ENCODE data around the gene CAPN1.

Gene CAPN1

DNA sequence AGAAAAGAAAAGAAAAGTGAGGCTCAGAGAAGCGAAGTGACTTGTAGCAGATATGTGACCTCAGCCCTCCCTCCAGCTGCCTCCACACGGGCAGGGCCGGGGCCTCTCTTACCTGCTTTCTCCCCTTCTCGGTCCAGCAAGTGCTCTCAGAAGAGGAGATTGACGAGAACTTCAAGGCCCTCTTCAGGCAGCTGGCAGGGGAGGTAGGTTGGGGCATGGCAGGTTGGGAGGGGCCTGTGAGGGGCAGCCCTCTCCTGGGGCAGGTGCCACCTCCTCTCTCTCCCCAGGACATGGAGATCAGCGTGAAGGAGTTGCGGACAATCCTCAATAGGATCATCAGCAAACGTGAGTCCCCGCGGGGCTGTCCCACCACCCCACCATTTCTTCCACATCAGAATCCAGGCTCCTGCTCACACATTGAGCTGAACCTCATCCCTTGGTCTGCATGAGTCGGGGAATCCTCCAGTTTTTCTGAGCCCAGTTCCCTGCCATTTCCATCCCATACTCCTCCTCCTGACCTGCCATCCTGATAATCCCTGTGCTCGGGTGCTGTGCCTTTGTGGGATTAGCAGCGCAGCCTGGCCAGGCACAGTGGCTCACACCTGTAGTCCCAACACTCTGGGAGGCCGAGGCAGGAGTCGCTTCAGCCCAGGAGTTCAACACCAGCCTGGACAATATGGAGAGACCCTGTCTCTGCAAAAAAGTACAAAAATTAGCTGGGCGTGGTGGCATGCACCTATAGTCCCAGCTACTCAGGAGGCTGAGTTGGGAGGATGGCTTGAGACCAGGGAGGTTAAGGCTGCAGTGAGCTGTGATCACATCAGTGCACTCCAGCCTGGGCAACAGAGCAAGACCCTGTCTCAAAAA, 26.4 kb downstream of the CAPN1 start:
- DNase-seq (ENCODE audit: low read depth, low spot score): no peak
- no peak overlapping the region for H3K4me3 ChIP-seq (ENCODE audit: low read depth, low read length)
- POLR2A ChIA-PET: interaction anchor here (0.8 kb wide), 1 partner anchor 223 kb away, joined by 3 read pairs; no protein-coding TSS in a partner anchor
- CTCF ChIA-PET: interaction anchor here (1.0 to 6.0 kb wide), 6 partner anchors 9 to 121 kb away, joined by 4 to 34 read pairs (median 7); no protein-coding TSS in a partner anchor
- no peak for TF ChIP-seq CTCF (IDR thresholded peaks at IDR 0.05; ENCODE audit: insufficient read depth, low read length, missing control alignments)

DNA sequence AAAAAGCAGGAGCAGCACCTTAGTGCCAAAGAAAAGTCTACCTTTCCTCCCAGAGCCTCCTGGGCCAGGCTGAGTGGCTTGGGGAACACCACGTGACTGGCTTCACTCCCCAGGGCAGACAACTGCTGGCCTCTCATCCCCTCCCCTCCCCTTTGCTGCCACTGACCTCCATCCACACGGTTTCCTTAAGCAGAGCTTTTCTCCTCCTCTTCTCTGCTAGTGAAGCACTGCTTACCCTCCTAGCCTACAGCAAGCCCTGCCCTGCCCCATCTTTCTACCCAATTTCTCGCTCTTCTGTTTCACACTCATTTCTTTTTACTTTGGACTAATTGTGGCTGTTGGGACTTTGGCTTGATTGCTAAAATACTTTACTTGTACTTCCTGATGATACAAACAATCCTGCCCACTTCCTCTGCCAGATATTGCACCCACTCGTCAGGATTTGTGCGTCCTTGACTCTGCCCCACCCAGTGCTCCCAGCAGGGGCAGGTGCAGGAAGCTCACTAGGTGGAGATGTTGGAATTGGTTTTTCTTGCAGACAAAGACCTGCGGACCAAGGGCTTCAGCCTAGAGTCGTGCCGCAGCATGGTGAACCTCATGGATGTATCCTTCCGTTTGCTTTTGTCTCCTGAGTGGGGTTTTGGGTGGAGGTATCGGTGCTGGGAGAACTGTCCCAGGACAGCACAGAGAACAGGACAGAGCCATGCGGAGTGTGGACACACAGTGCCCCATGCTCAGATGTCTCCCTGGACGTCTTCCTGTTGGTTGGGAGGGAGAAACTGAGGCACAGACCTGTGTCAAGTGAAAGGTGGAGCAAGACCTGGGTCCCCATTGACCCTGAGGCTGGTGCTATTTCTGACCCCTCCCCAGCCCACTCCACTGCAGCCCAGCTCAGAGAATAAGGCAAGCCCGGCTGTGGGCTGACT, 27.3 kb downstream of the CAPN1 start:
- ChIA-PET POLR2A (no interaction called here), CTCF (interaction anchor here (1.0 to 6.0 kb wide), 6 partner anchors 10 to 120 kb away, joined by 3 to 34 read pairs (median 4); partner anchors contain the start of gene CDC42EP2)
- DNase-seq (ENCODE audit: low read depth, low spot score): no peak
- H3K4me3 ChIP-seq (ENCODE audit: low read depth, low read length): no peak overlapping the region
- no peak for TF ChIP-seq CTCF (IDR thresholded peaks at IDR 0.05; ENCODE audit: insufficient read depth, low read length, missing control alignments)

DNA sequence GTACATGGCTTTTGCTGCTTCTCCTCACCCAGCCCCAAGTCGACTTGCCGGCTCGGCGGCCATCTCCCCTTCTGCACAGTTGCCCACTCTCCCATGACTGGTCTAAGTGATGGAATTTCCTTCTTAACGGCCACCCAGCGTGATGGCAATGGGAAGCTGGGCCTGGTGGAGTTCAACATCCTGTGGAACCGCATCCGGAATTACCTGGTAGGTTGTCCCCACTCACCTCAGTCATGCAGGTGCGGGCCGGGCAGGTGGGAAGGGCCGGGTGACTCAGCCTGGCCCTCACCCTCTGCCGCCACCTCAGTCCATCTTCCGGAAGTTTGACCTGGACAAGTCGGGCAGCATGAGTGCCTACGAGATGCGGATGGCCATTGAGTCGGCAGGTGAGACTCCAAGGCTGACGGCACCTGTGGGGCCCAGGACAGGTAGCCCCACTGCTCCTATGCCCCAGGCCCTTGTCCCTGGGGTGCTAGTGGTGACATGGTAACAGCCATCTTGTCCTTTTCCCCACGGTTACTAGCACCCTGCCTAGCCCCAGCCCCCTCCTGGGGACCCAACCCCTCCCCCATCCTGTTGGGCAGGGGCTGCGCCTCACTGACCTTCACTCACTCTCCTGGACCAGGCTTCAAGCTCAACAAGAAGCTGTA, 28.1 kb downstream of the CAPN1 start:
- ChIA-PET CTCF (interaction anchor here (1.1 to 2.3 kb wide), 4 partner anchors 10 to 120 kb away, joined by 3 to 9 read pairs (median 4); partner anchors contain the start of gene CDC42EP2), POLR2A (no interaction called here)
- TF ChIP-seq CTCF (IDR thresholded peaks at IDR 0.05; ENCODE audit: insufficient read depth, low read length, missing control alignments): no peak
- no peak overlapping the region for H3K4me3 ChIP-seq (ENCODE audit: low read depth, low read length)
- DNase-seq (ENCODE audit: low read depth, low spot score): no peak

DNA sequence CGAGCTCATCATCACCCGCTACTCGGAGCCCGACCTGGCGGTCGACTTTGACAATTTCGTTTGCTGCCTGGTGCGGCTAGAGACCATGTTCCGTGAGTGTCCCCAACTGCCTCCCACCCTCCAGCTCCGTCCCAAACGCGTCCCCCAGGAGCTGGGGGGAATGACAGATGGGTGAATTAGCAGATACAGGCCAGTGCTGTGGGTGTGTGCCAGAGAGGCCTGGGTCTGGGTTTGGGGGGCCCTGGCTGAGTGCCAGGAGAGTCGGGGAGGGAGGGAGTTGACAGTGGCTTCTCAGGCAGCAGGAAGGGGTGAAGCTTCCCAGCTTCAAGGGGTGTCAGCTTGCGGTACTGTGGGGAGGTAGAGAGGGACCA, 28.6 kb downstream of the CAPN1 start:
- no peak for DNase-seq (ENCODE audit: low read depth, low spot score)
- ChIA-PET POLR2A (no interaction called here), CTCF (interaction anchor here (1.1 to 2.3 kb wide), 2 partner anchors 13 to 119 kb away, joined by 3 to 9 read pairs; no protein-coding TSS in a partner anchor)
- no peak overlapping the region for H3K4me3 ChIP-seq (ENCODE audit: low read depth, low read length)
- no peak for TF ChIP-seq CTCF (IDR thresholded peaks at IDR 0.05; ENCODE audit: insufficient read depth, low read length, missing control alignments)

DNA sequence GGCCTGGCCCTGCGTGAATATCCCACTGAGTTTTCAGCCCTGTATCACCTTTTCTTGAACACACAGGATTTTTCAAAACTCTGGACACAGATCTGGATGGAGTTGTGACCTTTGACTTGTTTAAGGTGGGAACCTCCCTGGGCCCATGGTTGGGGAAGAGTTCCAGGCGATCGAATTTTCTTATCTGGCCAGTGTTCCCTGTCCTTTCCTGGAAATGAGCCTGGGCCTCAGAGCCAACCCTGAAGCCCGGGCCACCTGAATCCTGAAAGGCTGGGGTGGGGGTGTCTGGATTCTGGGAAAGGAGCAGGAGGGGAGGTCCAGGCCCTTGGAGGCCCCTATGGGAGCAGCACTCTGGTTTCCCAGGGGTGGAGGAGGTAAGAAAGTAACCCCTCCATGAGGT, 29.0 kb downstream of the CAPN1 start:
- CTCF ChIA-PET: interaction anchor here (1.1 to 1.8 kb wide), 2 partner anchors 13 to 29 kb away, joined by 3 to 5 read pairs; partner anchors contain the start of gene CAPN1
- POLR2A ChIA-PET: no interaction called here
- H3K4me3 ChIP-seq (ENCODE audit: low read depth, low read length): no peak overlapping the region
- no peak for DNase-seq (ENCODE audit: low read depth, low spot score)
- TF ChIP-seq CTCF (IDR thresholded peaks at IDR 0.05; ENCODE audit: insufficient read depth, low read length, missing control alignments): no peak
